ENCODE data around the gene CALCOCO1. TPM values are rescaled to one million over a fixed set of nuclear protein-coding genes. Genes with fewer than 3 reads are reported as not detected.

CALCOCO1 gene
- polyA plus RNA-seq, 3 donors, result 60.1 to 238 (median 69.6) TPM

DNA sequence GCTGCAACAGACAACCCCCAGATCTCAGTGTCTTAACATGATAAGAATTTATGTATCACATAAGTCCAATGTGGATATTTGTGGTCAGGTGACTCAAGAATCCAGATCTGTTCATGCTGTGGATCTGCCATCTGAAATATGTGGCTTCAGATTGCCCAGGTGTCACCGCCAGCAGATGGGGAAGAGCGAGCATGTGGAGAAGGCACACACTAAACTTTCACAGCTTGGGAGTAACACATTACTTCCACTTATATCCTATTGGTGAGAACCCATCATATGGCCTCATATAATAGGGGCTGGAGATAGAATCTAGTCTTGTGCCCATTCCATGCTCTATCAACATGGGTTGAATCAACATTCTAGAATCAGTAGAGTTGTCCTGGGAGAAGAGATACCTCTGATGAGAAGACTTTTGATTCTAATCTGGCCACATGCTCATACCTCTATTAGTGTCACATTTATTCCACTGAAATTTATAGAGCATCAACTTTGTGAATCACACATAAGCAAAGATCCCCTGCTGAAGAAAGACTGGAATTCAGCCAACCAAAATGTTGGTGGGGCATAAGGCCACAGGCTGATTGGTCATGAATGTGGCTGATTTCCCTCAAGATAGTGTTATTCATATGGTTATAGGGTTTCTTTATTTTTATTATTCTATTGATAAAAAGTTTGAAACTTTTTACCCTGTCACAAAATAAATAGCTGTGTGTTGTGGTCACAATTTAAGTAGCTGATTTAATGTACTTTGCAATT, 6.0 kb upstream of the CALCOCO1 start:
- Mint-ChIP-seq H3K27ac (no peak overlapping the region), H3K36me3 (peaks cover 0 to 3% of the 10 kb centered on the region in 2 donors), H3K4me1 (peaks cover 7% of the 10 kb centered on the region), H3K9me3 (peaks cover 0 to 2% (median 0%) of the 10 kb centered on the region in 7 donors), H3K4me3 (no peak overlapping the region), H3K27me3 (ENCODE audit: low read depth in 3 of 3) (peaks cover 29 to 50% (median 33%) of the 10 kb centered on the region in 3 donors)
- Histone ChIP-seq H3K79me2 (ENCODE audit: insufficient read depth, low read length) (no peaks in the 10 kb centered on the region), H4K20me1 (ENCODE audit: insufficient read depth, low read length) (no peaks in the 10 kb centered on the region), H3K9ac (ENCODE audit: insufficient read depth, low read length, poor library complexity, severe bottlenecking) (no peak overlapping the region), H3K4me3 (replicated peaks in 1 of 3; ENCODE audit: low read depth in 2 of 3, low read length in 3 of 3) (no peak overlapping the region), H3K4me2 (replicated peaks; ENCODE audit: extremely low read depth, low read length, poor library complexity, severe bottlenecking) (no peak overlapping the region), H3K4me1 (ENCODE audit: control insufficient read depth in 1 of 2, insufficient read depth in 2 of 2, low read length in 2 of 2) (no peaks in the 10 kb centered on the region), H3K27ac (ENCODE audit: low read depth in 1 of 2, low read length in 2 of 2) (no peak overlapping the region), H3K36me3 (replicated peaks in 1 of 2; ENCODE audit: control insufficient read depth in 1 of 2, insufficient read depth in 2 of 2, low read length in 2 of 2) (no peaks in the 10 kb centered on the region), H3K27me3 (ENCODE audit: control insufficient read depth in 2 of 2, insufficient read depth in 2 of 2, low read length in 2 of 2) (peaks cover 37 to 49% of the 10 kb centered on the region in 2 donors), H2AFZ (ENCODE audit: insufficient read depth, low read depth, low read length, poor library complexity, severe bottlenecking) (no peak overlapping the region), H3K9me3 (replicated peaks in 1 of 2; ENCODE audit: control insufficient read depth in 1 of 2, insufficient read depth in 1 of 2, low read length in 2 of 2) (peaks cover 0 to 13% of the 10 kb centered on the region in 2 donors)
- DNase-seq, result no peak
- WGBS (ENCODE audit: insufficient coverage), result no CpG with 5 or more reads among the region's 2 CpGs
- intact Hi-C loops (cut with micrococcal nuclease), result no loop called here
- TF ChIP-seq, protein P1, sequence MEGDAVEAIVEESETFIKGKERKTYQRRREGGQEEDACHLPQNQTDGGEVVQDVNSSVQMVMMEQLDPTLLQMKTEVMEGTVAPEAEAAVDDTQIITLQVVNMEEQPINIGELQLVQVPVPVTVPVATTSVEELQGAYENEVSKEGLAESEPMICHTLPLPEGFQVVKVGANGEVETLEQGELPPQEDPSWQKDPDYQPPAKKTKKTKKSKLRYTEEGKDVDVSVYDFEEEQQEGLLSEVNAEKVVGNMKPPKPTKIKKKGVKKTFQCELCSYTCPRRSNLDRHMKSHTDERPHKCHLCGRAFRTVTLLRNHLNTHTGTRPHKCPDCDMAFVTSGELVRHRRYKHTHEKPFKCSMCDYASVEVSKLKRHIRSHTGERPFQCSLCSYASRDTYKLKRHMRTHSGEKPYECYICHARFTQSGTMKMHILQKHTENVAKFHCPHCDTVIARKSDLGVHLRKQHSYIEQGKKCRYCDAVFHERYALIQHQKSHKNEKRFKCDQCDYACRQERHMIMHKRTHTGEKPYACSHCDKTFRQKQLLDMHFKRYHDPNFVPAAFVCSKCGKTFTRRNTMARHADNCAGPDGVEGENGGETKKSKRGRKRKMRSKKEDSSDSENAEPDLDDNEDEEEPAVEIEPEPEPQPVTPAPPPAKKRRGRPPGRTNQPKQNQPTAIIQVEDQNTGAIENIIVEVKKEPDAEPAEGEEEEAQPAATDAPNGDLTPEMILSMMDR (IDR thresholded peaks at IDR 0.05), result no peak

- H3K79me2 ChIP-seq (ENCODE audit: insufficient read depth, low read length), result no peaks in the 10 kb centered on the region
- H3K27me3 ChIP-seq (ENCODE audit: control insufficient read depth in 2 of 2, insufficient read depth in 2 of 2, low read length in 2 of 2), result peaks cover 12 to 18% of the 10 kb centered on the region in 2 donors
- H4K20me1 ChIP-seq (ENCODE audit: insufficient read depth, low read length), result peaks cover 16% of the 10 kb centered on the region
- peaks cover 16 to 20% of the 10 kb centered on the region in 2 donors for H3K4me1 ChIP-seq (ENCODE audit: control insufficient read depth in 1 of 2, insufficient read depth in 2 of 2, low read length in 2 of 2)
- peaks cover 8 to 9% of the 10 kb centered on the region in 2 donors for H3K36me3 Mint-ChIP-seq
- peaks cover 20% of the 10 kb centered on the region for H3K4me1 Mint-ChIP-seq
- H3K36me3 ChIP-seq (replicated peaks in 1 of 2; ENCODE audit: control insufficient read depth in 1 of 2, insufficient read depth in 2 of 2, low read length in 2 of 2), result peaks cover 3 to 8% of the 10 kb centered on the region in 2 donors
- H3K9me3 ChIP-seq (replicated peaks in 1 of 2; ENCODE audit: control insufficient read depth in 1 of 2, insufficient read depth in 1 of 2, low read length in 2 of 2), result no peaks in the 10 kb centered on the region
- TF ChIP-seq, protein P1 (IDR thresholded peaks at IDR 0.05), result no peak
- intact Hi-C loops (cut with micrococcal nuclease), result loop anchor here in 1 of 2 donors (5.0 kb wide), 1 partner anchor 458 kb away; the partner anchor contains the start of gene SMUG1
- no peak overlapping the region for H3K27ac ChIP-seq (ENCODE audit: low read depth in 1 of 2, low read length in 2 of 2)
- no peak overlapping the region for H3K4me2 ChIP-seq (replicated peaks; ENCODE audit: extremely low read depth, low read length, poor library complexity, severe bottlenecking)
- H3K27me3 Mint-ChIP-seq (ENCODE audit: low read depth in 3 of 3), result peaks cover 17 to 23% (median 22%) of the 10 kb centered on the region in 3 donors
- peak in 1 of 3 donors; percentile 46 for DNase-seq
- H3K27ac Mint-ChIP-seq, result no peak overlapping the region
- no peak overlapping the region for H2AFZ ChIP-seq (ENCODE audit: insufficient read depth, low read depth, low read length, poor library complexity, severe bottlenecking)
- H3K4me3 ChIP-seq (replicated peaks in 1 of 3; ENCODE audit: low read depth in 2 of 3, low read length in 3 of 3), result no peak overlapping the region
- H3K9ac ChIP-seq (ENCODE audit: insufficient read depth, low read length, poor library complexity, severe bottlenecking), result no peak overlapping the region
- H3K4me3 Mint-ChIP-seq, result no peak overlapping the region
- H3K9me3 Mint-ChIP-seq, result no peaks in the 10 kb centered on the region
These were observed 2.4 kb upstream of the CALCOCO1 start for GRCh38 chr12:53729644-53730043.
